Right lobe of liver (tissue), 6 donors: ENCODE results near the gene RAG2. TPM values are rescaled to one million over a fixed set of nuclear protein-coding genes. Genes with fewer than 3 reads are reported as not detected.

Experiments used
- ATAC-seq, 4 donors: fragments of 200-7000 bp; cut with Tn5 transposase; one replicate each; pipeline ENCODE4 v1.9.1; 2020; ENCODE audit warnings: mild to moderate bottlenecking in 4 of 4, moderate library complexity in 4 of 4
- DNase-seq, 3 donors: peaks; one replicate each; pipeline ENCODE4 v3.0.0-alpha.2; 2020
- H3K27ac ChIP-seq, 3 donors: fragments of 200-600 bp; one replicate each; pipeline ENCODE4 v1.8.0; 2022
- H3K27me3 ChIP-seq, 2 donors: fragments of 200-600 bp; one replicate each; pipeline ENCODE4 v1.8.0; 2022
- H3K36me3 ChIP-seq, 4 donors: fragments of 200-600 bp; sonication (generic) in 1 of 4; one replicate each; pipeline versions ENCODE4 v1.5.1 to v1.8.0; 2017 to 2022; ENCODE audit warnings: control low read depth in 1 of 4
- H3K4me1 ChIP-seq, 4 donors: fragments of 200-600 bp; sonication (generic) in 1 of 4; one replicate each; pipeline versions ENCODE4 v1.5.1 to v1.8.0; 2017 to 2022; ENCODE audit warnings: control low read depth in 1 of 4
- H3K4me3 ChIP-seq, 3 donors: fragments of 200-600 bp; one replicate each; pipeline ENCODE4 v1.8.0; 2022
- H3K9me3 ChIP-seq, 4 donors: fragments of 200-600 bp; sonication (generic) in 1 of 4; one replicate each; pipeline versions ENCODE4 v1.5.1 to v1.8.0; 2017 to 2022; ENCODE audit warnings: control low read depth in 1 of 4
- CTCF ChIP-seq, 4 donors: fragments of 200-600 bp in 3 of 4; fragments of 450-650 bp in 1 of 4; IDR thresholded peaks; one replicate each; pipeline versions ENCODE4 v1.5.1 to v1.8.0; 2016 to 2022; ENCODE audit warnings: antibody characterized with exemption in 4 of 4, mild to moderate bottlenecking in 2 of 4
- POLR2A ChIP-seq: fragments of 450-650 bp; IDR thresholded peaks from one replicate; pipeline ENCODE4 v1.6.1; 2017; ENCODE audit warnings: antibody characterized with exemption, mild to moderate bottlenecking
- WGBS: methylation state at CpG from one replicate; pipeline ENCODE4 v1.1.6; 2018; ENCODE audit warnings: low coverage, low lambda C conversion rate; ENCODE audit not compliant: insufficient coverage; ENCODE audit errors: missing lambda C conversion rate; 5-methylcytosine and 5-hydroxymethylcytosine counted together
- intact Hi-C, 2 donors: fragments of 100-400 bp; cut with DNase I; formaldehyde crosslinking; loops; one replicate each; pipeline versions ENCODE4 v1.11.2 to v1.14.1; 2022
- total RNA-seq, 6 experiments: library from RNA; depleted of rRNA in 2 of 6; stranded (reverse); fragments of >200 nt in 2 of 6; fragmentation: NEBNext Ultra II Directional in 3 of 6; extraction: Animal tissue kit (Norgen Biotek cat#: 25700) in 3 of 6; gene quantifications; one replicate each; pipeline versions ENCODE4 v1.1.0 to v1.2.4, GENCODE V29; 2016 to 2023
- donor health status: DM: no; HTN: yes; CAD: no.
- donor health status: DM: no; HTN: no; CAD: no.
- donor health status: DM: no; HTN: no; CAD: no.
- donor health status: DM: no; HTN: yes; CAD: no.
- donor health status: DM: no; HTN: yes; CAD: no.

The RAG2 gene
- total RNA-seq, 6 experiments from 2014 or later = not detected

DNA sequence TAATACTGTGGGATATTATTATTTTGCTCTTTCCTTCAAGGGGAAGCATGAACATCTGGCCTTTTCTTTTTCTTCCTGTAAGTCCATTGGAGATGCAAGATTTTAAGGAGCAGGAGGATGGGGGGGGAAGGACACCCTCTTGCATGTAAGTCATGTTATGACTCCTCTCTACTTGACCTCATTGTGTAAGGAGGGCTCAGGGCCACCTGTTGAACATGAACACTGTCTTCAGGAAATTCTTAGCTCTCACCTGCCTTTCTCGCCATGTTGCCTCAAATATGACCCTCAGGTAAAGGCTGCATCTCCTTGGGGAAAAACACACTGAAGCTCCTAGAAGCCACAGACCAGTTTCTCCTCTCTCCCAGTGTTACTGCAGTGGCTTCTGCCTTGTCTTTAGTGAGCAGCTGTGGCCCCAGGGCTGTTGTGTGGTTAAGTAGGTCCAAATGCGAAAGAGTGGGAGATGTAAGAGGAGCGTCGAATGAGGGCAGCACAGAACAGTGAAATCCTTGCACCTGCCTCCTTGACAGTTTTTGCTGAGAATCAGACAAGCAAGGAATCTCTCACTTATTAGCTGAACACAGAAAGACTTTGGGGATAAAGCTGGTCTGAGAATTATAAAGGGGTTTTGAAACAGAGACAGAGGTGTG lies 31.5 kb downstream of the RAG2 start:
- Histone ChIP-seq H3K27me3 (no peaks in the 10 kb centered on the region), H3K27ac (no peak overlapping the region), H3K4me3 (no peak overlapping the region), H3K36me3 (no peaks in the 10 kb centered on the region), H3K4me1 (no peaks in the 10 kb centered on the region), H3K9me3 (no peaks in the 10 kb centered on the region)
- intact Hi-C loops = loop anchor here (10.0 kb wide), 2 partner anchors 98 to 108 kb away; no protein-coding TSS in a partner anchor
- no peak for DNase-seq
- no peak for TF ChIP-seq POLR2A
- no peak for TF ChIP-seq CTCF (IDR thresholded peaks at IDR 0.05)
- WGBS = 92% methylated on average over 4 of the region's 4 CpGs
- ATAC-seq = no peak

GRCh38 chr11:36565031-36565610 lies 32.9 kb downstream of the RAG2 start:
- DNase-seq (no peak), ATAC-seq (no peak)
- Histone ChIP-seq H3K27ac (no peak overlapping the region), H3K27me3 (no peaks in the 10 kb centered on the region), H3K9me3 (no peaks in the 10 kb centered on the region), H3K4me3 (peak overlapping the region in 1 of 3 donors; percentile 46), H3K4me1 (no peaks in the 10 kb centered on the region), H3K36me3 (no peaks in the 10 kb centered on the region)
- intact Hi-C loops = loop anchor here (10.0 kb wide), 2 partner anchors 100 to 110 kb away; no protein-coding TSS in a partner anchor
- no peak for TF ChIP-seq POLR2A
- no peak for TF ChIP-seq CTCF (IDR thresholded peaks at IDR 0.05)
- 61% methylated on average over 6 of the region's 6 CpGs for WGBS

- Histone ChIP-seq H3K9me3 (no peaks in the 10 kb centered on the region), H3K27ac (no peak overlapping the region), H3K27me3 (no peaks in the 10 kb centered on the region), H3K4me1 (no peaks in the 10 kb centered on the region), H3K36me3 (no peaks in the 10 kb centered on the region), H3K4me3 (peak overlapping the region in 2 of 3 donors; percentile 21 to 46)
- ATAC-seq = peak; percentile 91 to 96 (median 94)
- TF ChIP-seq CTCF (IDR thresholded peaks at IDR 0.05) (peak; percentile 71 to 80 (median 75)), POLR2A (no peak)
- intact Hi-C loops = loop anchor here (10.0 kb wide), 2 partner anchors 100 to 110 kb away; no protein-coding TSS in a partner anchor
- DNase-seq = peak in 1 of 3 donors; percentile 56
- 7% methylated on average over 15 of the region's 15 CpGs for WGBS
Measured at GRCh38 chr11:36564376-36565030, 33.5 kb downstream of the RAG2 start.

GRCh38 chr11:36558571-36559413 lies 39.2 kb downstream of the RAG2 start:
- TF ChIP-seq POLR2A = no peak
- TF ChIP-seq CTCF (IDR thresholded peaks at IDR 0.05) = no peak
- DNase-seq (no peak), ATAC-seq (peak in 3 of 4 donors; percentile 22 to 74 (median 37))
- intact Hi-C loops = no loop called here
- Histone ChIP-seq H3K9me3 (no peaks in the 10 kb centered on the region), H3K4me1 (no peaks in the 10 kb centered on the region), H3K27ac (no peak overlapping the region), H3K27me3 (no peaks in the 10 kb centered on the region), H3K36me3 (no peaks in the 10 kb centered on the region), H3K4me3 (no peak overlapping the region)
- WGBS = 39% methylated on average over 4 of the region's 4 CpGs
